ENCODE data around the gene TMEM254. TPM values are rescaled to one million over a fixed set of nuclear protein-coding genes. Genes with fewer than 3 reads are reported as not detected.

Gene TMEM254
- total and polyA plus RNA-seq, 2 of the 13 experiments (the other 11 are each of a cell fraction or from before 2014, with no cell fraction given) = 11.2 to 39.0 TPM

DNA sequence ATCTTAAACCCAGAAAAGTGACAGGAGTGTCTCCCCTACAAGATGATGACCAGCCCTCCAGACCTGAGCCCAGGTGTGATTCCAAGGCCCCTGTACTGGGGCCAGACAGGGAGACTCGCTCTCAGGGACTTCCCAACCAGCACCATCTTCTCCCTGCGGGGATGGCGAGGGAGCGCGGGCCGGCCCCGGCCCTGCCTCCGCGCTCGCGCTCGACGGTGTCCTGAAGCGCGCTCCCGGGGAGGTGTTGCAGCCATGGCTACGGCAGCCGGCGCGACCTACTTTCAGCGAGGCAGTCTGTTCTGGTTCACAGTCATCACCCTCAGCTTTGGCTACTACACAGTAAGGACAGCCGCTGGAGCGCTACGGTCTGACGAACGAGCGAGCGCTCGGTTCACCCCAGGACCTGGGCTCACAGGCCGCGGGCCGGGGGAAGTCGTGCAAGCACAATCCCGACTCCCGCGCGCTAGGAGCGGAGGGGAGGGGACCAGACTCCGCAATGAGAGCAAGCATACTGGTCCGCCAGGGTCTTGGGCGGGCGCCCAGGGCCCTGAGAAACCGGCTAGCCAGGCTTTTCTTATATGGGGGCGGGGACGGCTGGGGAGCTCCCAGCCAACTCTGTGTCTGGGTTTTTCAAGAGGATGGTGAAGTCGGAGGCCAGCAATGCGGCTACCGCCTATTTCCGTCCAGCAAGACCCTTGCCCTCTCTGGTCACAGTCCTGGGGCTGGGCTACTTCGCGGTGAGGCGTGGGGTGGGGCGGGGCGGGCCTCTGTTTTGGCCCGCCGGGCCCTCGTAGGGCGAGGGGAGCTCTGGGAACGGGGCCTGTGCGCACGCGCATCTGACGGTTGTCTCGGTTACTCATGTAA lies at the start of gene TMEM254 (continued):
- no peak for TF ChIP-seq HMG20A (CRISPR knock-in tag; IDR thresholded peaks at IDR 0.05; ENCODE audit: borderline replicate concordance)
- no peak for TF ChIP-seq ZNF775 (CRISPR knock-in tag; IDR thresholded peaks at IDR 0.05; ENCODE audit: borderline replicate concordance)
- TF ChIP-seq ZNF749 (CRISPR knock-in tag; IDR thresholded peaks at IDR 0.05; ENCODE audit: borderline replicate concordance) = no peak
- TF ChIP-seq MIER3 (CRISPR knock-in tag; IDR thresholded peaks at IDR 0.05; ENCODE audit: borderline replicate concordance) = no peak; the same call in 1 of the 2 replicates
- TF ChIP-seq PAWR (CRISPR knock-in tag; IDR thresholded peaks at IDR 0.05; ENCODE audit: borderline replicate concordance) = no peak
- peak; percentile 8; the same call in 1 of the 2 replicates for TF ChIP-seq GATAD2A (CRISPR knock-in tag; IDR thresholded peaks at IDR 0.05)
- TF ChIP-seq, protein P1, sequence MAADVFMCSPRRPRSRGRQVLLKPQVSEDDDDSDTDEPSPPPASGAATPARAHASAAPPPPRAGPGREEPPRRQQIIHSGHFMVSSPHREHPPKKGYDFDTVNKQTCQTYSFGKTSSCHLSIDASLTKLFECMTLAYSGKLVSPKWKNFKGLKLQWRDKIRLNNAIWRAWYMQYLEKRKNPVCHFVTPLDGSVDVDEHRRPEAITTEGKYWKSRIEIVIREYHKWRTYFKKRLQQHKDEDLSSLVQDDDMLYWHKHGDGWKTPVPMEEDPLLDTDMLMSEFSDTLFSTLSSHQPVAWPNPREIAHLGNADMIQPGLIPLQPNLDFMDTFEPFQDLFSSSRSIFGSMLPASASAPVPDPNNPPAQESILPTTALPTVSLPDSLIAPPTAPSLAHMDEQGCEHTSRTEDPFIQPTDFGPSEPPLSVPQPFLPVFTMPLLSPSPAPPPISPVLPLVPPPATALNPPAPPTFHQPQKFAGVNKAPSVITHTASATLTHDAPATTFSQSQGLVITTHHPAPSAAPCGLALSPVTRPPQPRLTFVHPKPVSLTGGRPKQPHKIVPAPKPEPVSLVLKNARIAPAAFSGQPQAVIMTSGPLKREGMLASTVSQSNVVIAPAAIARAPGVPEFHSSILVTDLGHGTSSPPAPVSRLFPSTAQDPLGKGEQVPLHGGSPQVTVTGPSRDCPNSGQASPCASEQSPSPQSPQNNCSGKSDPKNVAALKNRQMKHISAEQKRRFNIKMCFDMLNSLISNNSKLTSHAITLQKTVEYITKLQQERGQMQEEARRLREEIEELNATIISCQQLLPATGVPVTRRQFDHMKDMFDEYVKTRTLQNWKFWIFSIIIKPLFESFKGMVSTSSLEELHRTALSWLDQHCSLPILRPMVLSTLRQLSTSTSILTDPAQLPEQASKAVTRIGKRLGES (CRISPR knock-in tag; IDR thresholded peaks at IDR 0.05; ENCODE audit: borderline replicate concordance) = no peak
- TF ChIP-seq KDM3A (CRISPR knock-in tag; IDR thresholded peaks at IDR 0.05; ENCODE audit: low read depth) = 0 out of 2 replicates have a peak, but pooled peaks have one; percentile 23
- TF ChIP-seq NR2C2 (CRISPR knock-in tag; IDR thresholded peaks at IDR 0.05; ENCODE audit: borderline replicate concordance) = no peak; the same call in 1 of the 2 replicates
- no peak for TF ChIP-seq ZNF780A (CRISPR knock-in tag; IDR thresholded peaks at IDR 0.05)
- 0 out of 2 replicates have a peak, but pooled peaks have one; percentile 18 for TF ChIP-seq KLF6 (CRISPR knock-in tag; IDR thresholded peaks at IDR 0.05)
- TF ChIP-seq, protein P2, sequence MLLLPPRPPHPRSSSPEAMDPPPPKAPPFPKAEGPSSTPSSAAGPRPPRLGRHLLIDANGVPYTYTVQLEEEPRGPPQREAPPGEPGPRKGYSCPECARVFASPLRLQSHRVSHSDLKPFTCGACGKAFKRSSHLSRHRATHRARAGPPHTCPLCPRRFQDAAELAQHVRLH (CRISPR knock-in tag; IDR thresholded peaks at IDR 0.05; ENCODE audit: borderline replicate concordance, low read depth) = no peak; the same call in 1 of the 2 replicates
- TF ChIP-seq TBX2 (CRISPR knock-in tag; IDR thresholded peaks at IDR 0.05; ENCODE audit: borderline replicate concordance) = peak; percentile 49; the same call in 1 of the 2 replicates
- TF ChIP-seq, protein P3, sequence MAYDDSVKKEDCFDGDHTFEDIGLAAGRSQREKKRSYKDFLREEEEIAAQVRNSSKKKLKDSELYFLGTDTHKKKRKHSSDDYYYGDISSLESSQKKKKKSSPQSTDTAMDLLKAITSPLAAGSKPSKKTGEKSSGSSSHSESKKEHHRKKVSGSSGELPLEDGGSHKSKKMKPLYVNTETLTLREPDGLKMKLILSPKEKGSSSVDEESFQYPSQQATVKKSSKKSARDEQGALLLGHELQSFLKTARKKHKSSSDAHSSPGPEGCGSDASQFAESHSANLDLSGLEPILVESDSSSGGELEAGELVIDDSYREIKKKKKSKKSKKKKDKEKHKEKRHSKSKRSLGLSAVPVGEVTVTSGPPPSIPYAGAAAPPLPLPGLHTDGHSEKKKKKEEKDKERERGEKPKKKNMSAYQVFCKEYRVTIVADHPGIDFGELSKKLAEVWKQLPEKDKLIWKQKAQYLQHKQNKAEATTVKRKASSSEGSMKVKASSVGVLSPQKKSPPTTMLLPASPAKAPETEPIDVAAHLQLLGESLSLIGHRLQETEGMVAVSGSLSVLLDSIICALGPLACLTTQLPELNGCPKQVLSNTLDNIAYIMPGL (CRISPR knock-in tag; IDR thresholded peaks at IDR 0.05; ENCODE audit: borderline replicate concordance in 1 of 2, low read depth in 1 of 2) = peak in 1 of 2 experiments; percentile 74; a peak in 3 of 4 replicates
- peak; percentile 94 for TF ChIP-seq ZFX (CRISPR knock-in tag; IDR thresholded peaks at IDR 0.05; ENCODE audit: low read depth)
- TF ChIP-seq ZBTB20 (CRISPR knock-in tag; IDR thresholded peaks at IDR 0.05; ENCODE audit: borderline replicate concordance, low read depth) = 0 out of 2 replicates have a peak, but pooled peaks have one; percentile 52
- TF ChIP-seq BCL6 (CRISPR knock-in tag; IDR thresholded peaks at IDR 0.05) = no peak; the same call in 1 of the 2 replicates
- TF ChIP-seq ZNF446 (CRISPR knock-in tag; IDR thresholded peaks at IDR 0.05) = 0 out of 2 replicates have a peak, but pooled peaks have one; percentile 35
- TF ChIP-seq, protein P4, sequence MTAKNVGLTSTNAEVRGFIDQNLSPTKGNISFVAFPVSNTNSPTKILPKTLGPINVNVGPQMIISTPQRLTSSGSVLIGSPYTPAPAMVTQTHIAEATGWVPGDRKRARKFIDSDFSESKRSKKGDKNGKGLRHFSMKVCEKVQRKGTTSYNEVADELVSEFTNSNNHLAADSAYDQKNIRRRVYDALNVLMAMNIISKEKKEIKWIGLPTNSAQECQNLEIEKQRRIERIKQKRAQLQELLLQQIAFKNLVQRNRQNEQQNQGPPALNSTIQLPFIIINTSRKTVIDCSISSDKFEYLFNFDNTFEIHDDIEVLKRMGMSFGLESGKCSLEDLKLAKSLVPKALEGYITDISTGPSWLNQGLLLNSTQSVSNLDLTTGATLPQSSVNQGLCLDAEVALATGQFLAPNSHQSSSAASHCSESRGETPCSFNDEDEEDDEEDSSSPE (CRISPR knock-in tag; IDR thresholded peaks at IDR 0.05) = peak; percentile 26; the same call in 1 of the 2 replicates
- TF ChIP-seq RFXANK (CRISPR knock-in tag; IDR thresholded peaks at IDR 0.05) = no peak; the same call in 1 of the 2 replicates
- no peak for TF ChIP-seq ZNF562 (CRISPR knock-in tag; IDR thresholded peaks at IDR 0.05; ENCODE audit: borderline replicate concordance)
